NCI-H526 treated with DMSO at 0.1 percent for 48 hours (cell line): ENCODE results near the gene ERVH48-1.
"Not testable (repeated sequence)": the region's sequence is repeated elsewhere in the genome, so short reads cannot be mapped to it uniquely, and the experiment has no call there.

ENCODE experiments used
- DNase-seq: peaks from one replicate; lab custom pipeline; 2025; lab: John Stamatoyannopoulos, UW

The ERVH48-1 gene

DNA sequence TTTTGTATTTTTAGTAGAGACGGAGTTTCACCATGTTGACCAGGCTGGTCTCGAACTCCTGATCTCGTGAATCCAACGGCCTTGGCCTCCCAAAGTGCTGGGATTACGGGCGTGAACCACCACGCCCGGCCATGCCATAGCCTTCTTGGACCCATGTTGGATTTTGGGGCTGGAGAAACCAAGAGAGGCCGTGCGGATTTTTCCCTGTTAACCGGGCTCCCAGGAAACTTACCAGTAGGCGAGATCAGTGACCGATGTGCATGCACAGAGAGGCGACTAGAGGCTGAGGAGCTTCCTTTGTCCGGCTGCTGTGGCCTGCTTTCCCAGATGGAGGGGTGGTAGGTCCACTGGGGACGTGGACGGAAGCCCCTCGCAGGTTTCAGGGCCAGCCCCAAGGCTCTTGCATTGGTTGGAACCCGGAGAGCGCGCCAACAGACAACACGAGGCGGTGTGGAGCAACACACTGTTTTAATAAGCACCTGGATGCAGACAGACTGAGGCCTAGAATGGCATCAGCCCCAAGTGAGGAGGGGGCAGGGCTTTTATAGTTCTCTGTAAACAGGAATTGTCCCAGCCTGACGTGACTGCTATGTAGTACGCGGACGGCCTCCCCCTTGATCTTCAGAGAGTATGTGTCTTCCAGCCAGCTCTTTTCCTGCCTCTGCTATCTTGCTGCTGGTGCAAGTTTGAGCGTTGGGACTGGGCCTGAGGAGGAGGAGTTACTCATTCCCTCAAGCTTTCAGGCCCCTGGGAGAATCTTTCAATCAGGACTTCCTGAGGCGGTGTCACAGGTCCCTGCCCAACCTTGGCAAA lies at the start of gene ERVH48-1:
ERVH48-1 (minus strand) TSS at position 517 of the 813 bp plus-strand sequence. CDS start 6,624 bp downstream, outside the sequence.
- DNase-seq: no peak

DNA sequence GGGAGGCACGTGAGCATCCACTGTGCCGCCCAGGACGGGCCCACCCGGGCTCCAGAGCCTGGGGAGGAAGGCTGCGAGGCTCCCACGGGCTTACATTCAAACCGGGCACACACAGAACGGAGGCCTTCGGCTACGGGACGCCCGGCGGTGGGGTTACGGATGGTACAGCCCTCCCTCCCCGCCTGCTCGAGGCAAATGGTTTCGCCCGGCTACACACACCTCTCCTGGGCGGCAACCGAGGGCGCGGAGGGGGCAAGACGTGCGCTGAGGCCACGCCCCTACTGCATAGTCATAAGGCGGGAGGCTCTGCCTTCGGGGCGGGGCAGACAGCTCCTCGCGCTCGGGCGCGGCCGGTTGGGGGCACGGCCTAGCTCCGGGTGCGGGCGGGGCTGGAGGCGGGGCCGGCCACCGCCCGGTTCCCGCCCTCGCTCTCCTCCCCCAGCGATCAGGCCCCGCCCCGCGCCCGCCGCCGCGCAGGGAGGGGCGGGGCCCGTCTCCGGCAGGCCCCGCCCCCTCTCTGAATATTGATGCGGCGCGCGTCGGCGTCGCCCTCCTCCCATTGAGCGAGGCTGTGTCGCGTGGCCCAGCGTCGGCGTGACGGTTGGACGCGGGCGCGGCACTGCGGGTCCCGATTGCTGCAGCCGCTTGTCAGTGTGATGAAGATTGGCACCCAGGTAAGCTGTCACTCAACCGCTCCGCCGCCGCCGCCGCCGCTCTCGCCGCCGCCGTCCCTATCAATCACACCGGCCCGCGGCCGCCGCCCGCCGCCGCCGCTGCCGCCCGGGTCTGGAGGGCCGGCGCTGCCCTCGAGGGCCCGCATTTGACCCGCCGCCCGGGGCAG lies 48.8 kb upstream of the ERVH48-1 start, which contains the start of gene PKNOX1:
PKNOX1 (plus strand) TSS at position 572 of the 841 bp plus-strand sequence. CDS start 29,820 bp downstream, outside the sequence.
- DNase-seq: peak; percentile 97

DNA sequence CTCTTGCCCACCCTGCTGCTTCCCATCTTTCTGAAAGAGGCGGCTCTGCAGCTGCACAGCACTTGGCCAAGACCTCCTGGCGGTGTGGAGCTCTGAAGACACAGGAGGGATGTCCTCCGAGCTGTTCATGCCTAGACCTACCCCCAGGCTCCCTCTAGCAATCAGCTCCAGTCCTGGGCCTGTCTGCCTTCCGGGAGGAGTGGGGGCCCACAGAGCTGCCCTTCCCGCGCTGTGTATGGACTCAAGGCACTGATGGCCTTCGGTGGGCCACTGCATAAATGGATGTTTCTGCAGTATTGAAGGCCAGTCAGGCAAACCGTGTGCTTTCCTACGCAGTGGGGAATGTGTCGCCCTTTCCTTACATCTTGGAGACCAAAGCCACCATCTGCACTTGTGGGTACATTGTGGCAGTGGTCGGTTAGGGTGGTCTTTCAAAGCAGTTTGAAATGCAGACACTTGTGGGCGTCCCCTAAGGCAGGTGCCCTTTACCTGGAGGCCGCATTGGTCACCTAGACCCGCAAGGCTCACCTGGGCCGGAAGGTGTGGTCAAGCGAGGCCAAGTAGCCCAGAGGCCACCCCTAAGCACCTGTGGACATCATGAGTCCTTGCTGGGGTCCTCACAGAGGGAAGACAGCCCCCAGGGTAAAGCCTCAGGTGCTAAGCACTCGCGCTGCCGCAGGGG lies 48.0 kb upstream of the ERVH48-1 start:
- no peak for DNase-seq

DNA sequence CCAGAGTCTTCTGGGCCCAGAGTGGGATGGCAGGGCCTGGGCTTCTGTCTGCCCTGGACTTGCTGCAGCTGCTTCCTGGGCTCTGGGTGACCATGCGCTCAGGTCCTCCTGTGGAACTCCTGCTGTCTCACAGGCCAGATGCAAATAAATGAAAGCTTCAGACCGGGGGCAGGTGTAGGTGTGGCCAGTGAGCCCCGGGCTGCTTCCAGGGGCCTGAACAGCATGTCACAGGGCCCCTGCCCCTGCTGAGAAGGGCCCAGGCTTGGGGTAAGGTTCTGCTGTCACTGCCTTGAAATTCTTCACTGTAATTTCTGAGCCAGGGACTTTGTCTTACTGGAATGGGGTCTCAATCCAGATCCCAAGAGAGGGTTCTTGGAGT lies 46.5 kb upstream of the ERVH48-1 start:
- DNase-seq: peak; percentile 20

DNA sequence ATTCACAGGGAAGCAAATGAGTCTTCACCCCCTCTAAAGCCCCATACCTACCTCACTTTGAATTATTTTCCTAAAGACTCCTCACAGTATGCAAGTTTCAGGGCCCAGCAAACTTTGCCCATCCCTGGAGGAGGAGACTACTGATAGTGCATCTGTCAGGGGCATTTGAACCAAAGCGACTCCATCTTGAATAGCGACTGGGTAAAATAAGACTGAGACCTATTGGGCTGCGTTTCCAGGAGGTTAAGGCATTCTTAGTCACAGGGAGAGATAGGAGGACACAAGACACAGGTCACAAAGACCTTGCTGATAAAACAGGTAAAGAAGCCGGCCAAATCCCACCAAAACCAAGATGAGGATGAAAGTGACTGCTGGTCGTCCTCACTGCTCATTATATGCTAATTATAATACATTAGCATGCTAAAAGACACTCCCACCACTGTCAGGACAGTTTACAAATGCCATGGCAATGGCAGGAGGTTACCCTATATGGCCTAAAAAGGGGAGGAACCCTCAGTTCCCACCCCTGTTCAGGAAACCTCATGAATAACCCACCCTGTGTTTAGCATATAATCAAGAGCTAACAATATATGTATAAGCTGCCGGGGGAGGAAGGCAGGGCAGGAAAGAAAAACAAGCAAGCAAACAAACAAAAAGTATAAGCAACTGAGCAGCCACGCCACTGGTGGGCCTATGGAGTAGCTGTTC lies 45.7 kb upstream of the ERVH48-1 start:
- DNase-seq: no peak

DNA sequence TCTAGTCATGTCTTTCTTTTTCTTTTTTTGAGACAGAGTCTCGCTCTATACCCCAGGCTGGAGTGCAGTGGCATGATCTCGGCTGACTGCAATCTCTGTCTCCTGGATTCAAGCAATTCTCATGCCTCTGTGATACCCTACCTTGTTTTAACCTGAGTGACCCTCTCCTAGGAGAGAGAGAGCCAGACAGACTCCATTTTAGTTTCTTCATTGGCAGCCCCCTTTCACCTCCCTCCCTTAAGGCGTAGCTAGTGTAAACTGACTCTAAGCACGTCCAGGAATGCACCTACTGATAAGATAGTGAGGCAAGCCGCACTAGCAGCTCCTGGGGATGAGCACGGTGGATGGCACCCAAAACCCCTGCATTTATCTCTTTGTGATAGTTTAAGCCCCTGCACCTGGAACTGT lies 43.8 kb upstream of the ERVH48-1 start:
- DNase-seq: no peak

DNA sequence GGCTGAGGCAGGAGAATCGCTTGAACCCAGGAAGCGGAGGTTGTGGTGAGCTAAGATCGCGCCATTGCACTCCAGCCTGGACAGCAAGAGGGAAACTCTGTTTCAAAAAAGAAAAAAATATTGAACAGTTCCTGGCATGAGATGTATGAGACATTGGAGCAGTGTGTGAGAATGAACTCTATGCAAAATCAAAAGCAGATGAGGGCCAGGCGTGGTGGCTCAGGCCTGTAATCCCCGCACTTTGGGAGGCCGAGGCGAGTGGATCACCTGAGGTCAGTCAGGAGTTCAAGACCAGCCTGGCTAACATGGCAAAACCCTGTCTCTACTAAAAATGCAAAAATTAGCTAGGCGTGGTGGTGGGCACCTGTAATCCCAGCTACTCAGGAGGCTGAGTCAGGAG lies 42.2 kb upstream of the ERVH48-1 start:
- not testable (repeated sequence) for DNase-seq

DNA sequence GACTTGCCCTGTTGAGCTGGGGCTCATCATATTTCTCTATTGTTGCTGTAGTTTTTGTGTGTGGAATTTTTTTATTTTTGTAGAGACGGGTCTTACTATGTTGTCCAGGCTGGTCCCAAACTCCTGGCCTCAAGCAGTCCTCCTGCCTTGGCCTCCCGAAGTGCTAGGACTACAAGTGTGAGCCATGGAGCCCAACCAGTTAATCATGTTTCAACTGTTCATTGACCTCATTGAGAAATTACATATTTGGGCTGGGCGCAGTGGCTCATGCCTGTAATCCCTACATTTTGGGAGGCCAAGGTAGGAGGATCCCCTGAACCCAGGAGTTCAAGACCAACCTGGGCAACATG lies 39.8 kb upstream of the ERVH48-1 start:
- no peak for DNase-seq

DNA sequence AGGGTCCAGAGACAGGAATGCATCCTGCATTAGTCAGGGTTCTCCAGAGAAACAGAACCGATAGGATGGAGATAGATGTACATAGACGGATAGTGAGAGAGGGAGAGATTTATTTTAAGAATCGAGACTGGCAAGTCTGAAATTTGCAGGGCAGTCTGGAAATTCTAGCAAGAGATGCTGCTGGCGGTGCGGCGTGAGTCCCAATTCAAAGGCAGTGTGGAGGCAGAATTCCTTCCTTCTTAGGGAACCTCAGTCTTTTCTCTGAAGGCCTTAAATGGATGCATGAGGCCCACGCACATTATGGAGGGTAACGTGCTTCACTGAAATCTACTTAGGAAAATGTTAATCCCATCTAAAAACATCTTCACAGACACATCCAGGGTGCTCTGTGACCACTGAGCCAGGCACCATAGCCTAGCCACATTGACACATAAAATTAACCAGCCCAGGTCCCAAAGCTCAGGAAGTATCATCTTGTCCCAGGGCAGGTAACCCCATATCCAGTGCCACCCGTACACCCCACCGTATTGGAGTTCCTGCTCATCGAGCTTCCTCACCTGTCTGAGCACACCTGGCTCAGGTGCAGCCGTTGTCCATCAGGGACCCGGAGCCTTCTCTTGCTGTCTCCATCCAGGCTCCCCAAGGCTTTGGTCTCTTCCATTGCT lies 39.2 kb upstream of the ERVH48-1 start:
- DNase-seq: no peak

DNA sequence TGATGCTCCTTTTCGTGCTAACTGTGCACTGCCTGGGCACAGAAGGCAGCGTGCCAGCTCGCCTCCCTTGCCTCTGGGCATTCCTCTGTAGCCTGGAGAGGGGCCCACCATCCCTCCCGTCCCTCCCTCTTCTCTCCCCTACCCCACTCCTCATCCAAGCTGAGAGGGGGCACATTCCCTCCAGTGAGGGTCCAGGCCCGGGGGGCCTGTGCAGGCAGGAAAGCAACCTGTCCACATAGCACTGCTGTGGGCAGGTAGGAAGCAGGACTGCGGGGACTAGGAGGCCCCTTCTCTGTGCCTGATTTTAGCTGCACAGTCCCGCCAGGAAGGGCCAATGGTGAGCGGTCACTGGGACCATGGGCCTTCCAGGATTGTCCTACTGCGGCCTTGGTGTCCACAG lies 38.7 kb upstream of the ERVH48-1 start:
- DNase-seq: no peak

DNA sequence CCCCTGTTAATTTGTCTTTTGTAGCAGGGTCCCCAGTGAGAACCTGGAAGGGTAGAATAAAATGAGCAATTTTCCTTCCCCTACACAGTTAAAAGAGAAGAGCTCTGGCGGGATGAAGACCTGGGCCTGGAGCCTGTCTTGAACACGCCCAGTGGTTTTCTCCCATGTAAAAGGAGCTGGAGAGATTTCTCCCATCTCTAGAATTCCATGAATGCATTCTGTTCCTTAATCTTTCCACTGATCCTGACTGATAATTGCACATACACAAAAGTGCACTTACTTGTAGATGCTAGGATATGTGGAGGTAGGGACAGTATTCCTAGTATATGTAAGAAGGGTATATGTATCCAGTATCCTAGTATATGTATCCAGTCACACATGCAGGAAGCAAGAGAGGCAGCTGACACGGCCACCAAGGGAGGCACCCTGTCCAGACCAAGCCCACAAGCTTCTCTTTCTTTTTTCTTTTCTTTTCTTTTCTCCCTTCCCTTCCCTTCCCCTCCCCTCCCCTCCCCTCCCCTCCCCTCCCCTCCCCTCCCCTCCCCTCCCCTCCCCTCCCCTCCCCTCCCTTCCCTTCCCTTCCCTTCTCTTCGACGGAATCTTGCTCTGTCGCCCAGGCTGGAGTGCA lies 37.1 kb upstream of the ERVH48-1 start:
- DNase-seq: no peak

DNA sequence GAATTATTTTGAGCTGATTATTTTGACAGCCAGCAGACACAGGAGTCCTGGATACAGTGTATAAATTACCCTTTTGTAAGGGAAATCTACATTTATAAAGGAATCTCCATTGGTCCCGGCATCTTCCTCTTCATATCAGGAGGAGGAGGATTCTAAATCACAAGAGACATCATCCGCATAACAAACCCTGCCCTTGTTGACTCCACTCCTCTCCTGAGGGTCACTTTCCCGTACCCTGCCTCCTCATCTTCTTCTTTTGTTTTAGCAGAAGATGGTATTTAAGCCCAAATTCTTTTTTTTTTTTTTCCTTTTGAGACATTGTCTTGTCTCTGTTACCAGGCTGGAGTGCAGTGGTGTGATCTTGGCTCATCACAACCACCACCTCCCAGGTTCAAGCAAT lies 34.3 kb upstream of the ERVH48-1 start:
- DNase-seq: no peak

DNA sequence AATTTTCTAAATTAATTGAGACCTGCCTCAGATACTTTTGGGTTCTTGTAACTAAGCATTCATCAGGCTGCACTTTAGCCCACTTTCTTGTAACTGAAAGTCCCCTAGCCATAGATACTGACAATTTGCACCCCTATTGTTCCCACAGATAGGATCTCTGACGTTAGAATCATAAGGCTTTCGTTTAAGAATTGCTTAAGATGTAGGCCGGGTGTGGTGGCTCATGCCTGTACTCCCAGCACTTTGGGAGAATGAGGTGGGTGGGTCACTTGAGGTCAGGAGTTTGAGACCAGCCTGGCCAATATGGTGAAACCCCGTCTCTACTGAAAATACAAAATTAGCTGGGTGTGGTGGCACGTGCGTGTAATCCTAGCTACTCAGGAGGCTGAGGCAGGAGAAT lies 32.7 kb upstream of the ERVH48-1 start:
- DNase-seq: not testable (repeated sequence)

DNA sequence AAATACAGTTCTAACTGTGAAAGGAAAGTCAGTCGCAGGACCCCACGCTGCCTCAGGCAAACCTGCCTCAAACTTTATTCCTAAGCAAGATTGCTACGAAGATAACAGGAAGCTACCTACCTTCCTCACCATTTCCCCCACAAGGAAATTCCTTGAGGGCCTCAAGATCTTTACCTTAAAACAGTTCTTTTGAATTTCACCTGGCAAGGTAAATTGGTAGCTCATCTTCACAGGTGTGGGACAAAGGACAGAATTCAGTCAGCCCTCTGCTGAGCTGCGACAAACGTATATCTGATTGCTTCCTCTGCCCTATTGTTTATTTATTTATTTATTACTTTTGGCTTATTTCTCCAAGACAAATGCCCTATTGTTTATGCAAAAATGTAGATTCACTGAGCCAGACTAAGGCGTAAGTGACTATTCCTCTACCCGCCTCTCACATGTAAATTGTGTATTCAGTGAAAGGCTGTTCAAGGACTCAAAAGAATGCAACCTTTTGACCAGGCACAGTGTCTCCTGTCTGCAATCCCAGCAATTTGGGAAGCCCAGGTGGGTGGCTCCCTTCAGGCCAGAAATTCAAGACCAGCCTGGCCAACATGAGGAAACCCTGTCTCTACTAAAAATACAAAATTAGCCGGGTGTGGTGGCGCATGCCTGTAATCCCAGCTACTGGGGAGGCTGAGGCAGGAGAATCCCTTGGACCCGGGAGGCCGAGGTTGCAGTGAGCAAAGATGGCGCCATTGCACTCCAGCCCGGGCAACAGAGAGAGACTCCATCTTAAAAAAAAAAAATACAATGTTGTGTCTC lies 31.6 kb upstream of the ERVH48-1 start:
- DNase-seq: no peak

DNA sequence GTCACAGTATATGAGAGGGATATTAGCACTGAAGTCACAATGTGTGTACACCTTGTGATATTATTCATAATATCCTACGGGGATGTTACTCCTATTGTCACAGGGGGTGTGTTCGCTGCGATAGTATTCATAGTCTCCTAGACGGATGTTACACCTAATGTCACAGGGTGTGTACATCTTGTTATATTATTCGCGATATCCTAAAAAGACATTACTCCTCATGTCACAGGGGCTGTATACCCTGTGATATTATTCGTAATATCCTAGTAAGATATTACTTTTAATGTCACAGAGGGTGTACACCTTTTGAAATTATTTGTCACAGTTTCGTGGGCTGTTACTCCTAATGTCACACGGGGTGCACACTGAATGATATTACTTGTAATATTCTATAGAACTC lies 25.8 kb upstream of the ERVH48-1 start:
- not testable (repeated sequence) for DNase-seq

DNA sequence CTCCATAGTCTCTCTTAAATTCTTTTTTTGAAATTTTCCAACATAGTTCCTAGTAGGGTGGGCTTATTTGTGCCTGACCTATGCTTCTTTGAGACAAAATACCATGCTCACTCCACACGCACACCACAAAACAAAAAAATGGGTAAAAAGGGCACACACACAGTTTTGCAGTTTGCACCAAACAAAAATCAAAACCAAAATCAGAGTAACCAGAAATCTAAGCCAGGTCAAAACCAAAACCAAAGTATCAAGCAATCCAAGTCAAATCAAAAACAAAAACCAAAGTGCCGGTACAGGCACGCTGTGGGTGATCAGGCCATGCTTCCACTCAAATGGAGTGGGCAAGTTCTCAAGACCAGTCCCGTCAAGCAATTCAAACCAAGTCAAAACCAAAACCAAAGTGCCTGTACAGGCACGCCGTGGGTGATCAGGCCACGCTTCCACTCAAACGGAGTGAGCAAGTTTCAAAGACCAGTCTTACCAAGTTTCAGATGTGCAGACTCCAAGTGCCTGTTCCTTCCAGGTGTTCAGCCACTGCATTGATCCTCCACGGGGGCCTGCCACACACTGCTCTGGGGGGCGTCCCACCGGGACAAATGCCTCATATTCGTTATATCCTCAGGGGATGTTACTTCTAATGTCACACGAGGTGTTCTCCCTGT lies 23.8 kb upstream of the ERVH48-1 start:
- DNase-seq: not testable (repeated sequence)

DNA sequence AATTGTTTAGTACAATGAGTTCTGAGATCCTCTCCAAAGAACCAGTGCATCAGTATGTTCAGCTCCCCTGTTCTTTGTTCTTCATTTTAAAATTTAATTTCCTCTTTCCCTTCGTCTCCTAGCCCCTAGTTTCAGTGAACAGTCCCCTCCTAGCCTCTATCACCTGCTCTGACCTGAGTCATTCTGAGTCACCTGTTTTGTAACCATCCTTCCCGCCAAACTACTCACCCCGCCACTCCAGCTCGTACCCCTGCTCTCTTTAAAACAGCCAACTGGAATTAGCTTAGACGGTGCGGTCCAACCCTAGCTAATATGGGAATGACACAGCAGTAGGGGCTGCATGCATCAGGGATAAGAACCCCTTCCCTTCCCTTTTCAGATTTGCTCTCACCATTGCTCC lies 16.8 kb upstream of the ERVH48-1 start:
- no peak for DNase-seq

DNA sequence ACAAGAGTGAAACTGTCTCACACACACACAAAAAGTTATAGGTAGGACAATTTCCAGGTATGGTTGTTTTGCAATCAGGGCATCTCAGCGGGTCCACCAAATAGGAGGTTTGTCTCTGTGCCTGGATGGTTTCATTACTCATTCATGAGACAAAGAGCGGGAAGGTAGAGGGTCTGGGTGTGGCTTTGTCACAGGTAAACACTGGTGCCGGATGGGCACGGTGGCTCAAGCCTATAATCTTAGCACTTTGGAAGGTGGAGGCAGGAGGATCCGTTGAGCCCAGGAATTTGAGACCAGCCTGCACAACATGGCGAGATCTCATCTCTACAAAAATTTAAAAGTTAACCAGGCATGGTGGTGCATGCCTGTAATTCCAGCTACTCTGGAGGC lies 16.3 kb upstream of the ERVH48-1 start:
- no peak for DNase-seq

DNA sequence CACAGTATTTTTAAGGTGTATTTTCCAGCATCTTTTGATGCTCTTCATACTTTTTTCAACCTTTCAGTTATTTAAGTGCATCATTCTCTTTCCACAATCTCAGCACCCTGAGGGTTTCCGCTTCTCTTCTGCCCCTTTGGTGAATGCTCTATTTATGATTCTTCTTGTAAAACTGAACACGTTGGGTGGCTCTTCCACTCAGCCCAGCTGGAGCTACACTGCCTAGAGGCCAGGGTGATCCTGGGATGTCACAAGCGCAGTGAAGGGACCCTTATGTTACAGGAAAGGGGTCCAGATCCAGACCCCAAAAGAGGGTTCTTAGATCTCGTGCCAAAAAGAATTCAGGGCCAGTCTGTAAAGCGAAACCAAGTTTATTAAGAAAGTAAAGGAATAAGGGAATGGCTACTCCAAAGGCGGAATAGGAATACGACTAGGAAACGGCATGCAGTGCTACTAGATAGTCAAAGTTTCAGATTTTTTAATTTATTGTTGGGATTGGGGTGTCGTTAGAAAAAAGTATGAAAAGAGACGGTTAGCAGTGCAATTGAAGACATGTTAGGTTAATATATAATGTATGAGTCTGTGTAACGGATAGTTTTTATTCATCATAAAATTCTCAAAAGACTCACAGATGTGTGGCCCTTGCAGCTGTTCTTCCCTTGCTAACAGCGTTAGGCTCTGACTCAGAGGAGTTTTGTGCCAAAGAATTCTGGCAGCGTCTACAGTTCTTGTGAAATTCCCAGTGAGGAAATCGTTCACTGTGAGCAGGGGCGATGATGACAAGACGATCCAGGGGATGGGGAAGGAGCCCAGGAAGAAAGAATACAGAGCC lies 14.4 kb upstream of the ERVH48-1 start:
- DNase-seq: no peak
